HG03342 (cell line): Measurements from ENCODE around the gene SH3D21.
A peak's percentile ranks its signal among the peaks of the same experiment; 100 is the strongest.

Source experiments
- ATAC-seq: cut with Tn5 transposase; IDR thresholded peaks from one replicate; pipeline ENCODE4 v1.9.1; 2021; ENCODE audit warnings: mild to moderate bottlenecking, moderate library complexity; ENCODE audit not compliant: unreplicated experiment

Gene SH3D21

DNA sequence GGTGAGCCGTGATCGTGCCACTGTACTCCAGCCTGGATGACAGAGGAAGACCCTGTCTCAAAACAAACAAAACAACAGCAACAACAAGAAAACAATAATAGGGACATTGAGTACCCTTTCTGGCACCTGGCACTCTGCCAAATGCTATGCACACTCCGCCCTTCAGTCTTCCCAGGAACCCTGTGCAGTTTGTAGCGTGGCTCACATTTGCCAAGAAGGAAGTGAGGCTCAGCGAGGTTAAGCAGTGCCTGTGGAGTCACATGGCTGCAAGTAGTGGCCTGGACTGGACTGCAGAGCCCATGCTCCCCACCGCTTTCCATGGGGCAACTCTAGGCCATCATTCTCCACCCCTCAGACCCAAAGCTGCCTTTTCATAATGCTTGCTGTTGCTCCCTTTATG, 22.5 kb downstream of the SH3D21 start:
- no peak for ATAC-seq

DNA sequence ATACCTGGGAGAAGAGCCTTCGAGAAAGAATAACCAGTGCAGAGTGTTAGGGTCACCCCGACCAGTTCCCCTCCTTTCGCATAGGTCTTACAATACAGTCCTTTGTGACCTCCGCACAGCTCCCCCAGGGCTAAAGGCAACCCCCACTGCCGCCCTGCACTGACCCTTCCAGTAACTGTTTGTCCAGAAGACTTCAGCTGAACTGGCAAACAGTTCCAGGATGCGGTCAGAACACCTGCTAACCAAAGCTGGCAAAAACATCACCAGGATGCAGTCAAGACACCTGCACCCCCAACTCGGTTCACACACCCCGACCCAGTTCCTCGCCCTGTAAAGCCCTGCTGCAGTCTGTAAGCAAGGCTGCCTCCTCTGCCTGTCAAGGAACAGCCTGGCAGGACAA, 23.6 kb downstream of the SH3D21 start:
- no peak for ATAC-seq

GRCh38 chr1:36330940-36331339, 24.8 kb downstream of the SH3D21 start:
- no peak for ATAC-seq

DNA sequence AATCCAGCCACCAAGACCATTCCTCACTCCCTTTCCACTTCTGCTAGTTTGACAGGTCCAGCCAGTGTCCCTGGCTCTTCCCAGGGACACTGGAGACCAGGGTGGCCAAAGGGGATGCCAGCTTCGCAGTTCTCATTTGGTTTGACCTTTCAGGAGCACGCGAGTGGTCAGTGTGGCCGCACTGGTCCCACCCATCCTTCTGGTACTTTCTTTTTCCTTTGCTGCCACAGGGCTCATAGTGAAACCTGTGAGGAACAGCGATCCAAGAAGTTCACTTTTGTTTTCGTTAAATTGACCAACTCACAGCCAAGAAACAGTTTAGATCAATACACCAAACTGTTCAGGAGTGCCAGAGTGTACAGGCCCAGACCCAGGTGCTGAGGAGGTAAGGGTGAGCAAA, 31.7 kb downstream of the SH3D21 start:
- no peak for ATAC-seq

DNA sequence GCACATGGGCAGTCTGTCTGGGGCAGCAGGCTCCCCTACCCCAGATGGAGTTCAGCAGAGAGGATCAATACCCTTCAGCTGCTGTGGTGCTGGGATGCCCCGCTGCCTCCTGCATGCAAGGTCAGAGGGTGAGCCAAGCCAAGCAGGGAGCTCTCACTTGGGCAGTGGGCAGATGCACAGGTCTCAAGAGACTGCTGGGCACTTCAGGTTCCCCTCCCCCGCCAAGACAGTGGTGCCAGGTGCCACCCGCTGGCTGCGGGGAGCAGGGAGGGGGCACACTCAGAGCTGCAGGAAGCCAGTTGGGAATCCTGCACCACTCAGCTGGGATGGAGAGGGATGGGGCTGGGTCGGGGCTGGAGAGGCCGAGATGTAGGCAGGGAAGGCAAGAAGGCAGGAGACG, 33.0 kb downstream of the SH3D21 start:
- no peak for ATAC-seq

- no peak for ATAC-seq
These were observed 33.4 kb downstream of the SH3D21 start for GRCh38 chr1:36339615-36340014.

DNA sequence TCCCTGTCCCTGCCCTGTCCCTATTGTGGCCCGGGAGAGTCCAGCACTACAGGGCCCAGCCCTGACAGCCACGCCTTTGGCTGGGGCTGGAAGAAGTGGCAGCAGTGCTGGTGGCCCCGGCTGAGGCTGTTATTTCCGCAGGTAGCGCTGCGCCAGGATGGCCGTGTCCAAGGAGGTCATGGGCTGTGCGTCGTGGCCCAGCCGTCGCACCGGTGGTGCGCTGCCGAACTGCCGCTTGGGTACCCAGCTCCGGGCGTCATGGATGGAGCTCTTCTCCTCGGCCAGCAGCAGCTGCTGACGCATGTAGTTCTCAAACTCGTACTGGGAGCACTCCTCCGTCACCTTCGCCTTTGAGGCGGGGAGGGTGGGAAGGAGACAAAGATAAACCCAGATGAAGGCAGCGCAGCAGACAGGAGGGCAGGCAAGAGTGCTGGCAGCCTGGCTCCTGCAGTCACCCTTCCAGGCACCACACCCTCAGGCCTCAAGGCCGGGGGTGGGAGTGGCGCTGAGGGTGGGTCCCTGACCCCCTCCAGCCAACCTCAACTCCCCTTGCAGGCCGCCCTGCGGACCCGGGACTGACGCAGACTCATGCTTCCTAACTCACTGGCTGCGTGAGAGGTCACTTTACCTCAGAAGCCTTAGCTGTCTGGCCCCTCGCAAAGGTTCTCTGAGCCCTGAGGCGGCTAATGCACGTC, 35.6 kb downstream of the SH3D21 start:
- no peak for ATAC-seq

GRCh38 chr1:36342426-36343185, 36.4 kb downstream of the SH3D21 start:
- ATAC-seq: no peak

DNA sequence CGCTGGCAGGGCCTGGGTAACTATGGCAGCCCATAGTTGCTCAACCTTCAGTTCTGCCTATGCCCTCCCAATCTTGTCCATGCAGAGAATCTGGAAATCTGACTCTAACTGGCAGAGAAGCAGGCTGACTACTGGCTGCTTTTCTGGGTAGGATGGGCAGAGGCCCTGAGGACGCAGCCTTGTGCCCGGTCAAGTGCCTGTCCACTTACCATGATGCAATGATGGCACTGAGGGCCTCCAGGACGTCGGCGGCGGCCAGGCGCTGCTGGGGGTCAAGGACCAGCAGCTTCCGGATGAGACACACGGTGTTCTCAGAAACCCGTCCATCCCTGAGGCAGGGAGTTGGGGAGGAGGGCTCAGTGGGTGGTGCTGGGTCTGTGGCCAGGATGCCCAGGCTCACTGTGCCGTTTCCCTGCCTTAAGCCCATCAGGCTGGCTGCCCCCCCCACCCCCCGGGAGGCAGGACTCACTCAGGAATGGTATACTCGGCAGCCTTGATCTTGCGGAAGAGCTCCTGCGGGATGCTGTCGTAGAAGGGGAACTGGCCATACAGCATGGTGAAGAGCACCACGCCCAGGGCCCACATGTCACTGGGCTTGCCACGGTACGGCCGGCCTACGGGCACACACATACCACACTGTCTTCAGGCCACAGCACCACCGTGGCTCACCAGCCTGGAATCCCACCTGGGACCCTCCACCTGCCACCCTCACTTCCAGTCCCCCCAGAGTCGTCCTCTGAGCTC, 37.7 kb downstream of the SH3D21 start:
- no peak for ATAC-seq

DNA sequence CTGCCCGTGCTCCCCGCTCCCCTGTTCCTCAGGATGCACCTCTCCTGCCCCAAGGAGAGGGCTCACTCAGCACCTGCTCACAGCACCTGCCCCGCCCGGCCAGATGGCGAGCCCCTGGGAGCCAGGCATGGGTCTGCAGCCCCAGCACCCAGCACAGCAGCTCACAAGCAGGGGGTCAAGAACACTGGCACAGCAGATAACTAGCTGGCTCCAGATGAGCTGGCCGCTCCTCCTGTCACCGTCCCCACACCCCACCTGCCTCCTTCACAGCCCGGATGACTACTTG, 38.2 kb downstream of the SH3D21 start:
- ATAC-seq: no peak

DNA sequence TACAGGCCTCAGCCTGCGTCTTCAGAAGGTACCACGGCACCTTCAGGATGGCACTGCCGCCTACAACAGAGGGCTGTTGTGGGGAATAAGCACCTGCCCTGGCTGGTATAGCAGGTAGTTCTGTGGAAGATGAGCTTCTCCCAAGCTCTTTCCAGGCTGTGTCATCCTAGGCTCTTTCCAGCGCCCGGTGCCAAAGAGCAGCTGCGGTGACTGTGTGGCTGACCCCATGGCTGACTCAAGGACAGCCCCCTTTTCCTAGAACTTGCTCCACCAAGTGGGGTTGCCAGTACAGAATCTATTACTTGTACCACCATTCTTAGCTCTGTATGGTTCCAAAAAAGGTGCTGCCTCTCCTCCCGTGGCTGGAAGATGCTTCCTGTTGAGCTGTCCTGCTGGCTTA, 39.2 kb downstream of the SH3D21 start:
- ATAC-seq: no peak

GRCh38 chr1:36346741-36347370, 40.7 kb downstream of the SH3D21 start:
- no peak for ATAC-seq

DNA sequence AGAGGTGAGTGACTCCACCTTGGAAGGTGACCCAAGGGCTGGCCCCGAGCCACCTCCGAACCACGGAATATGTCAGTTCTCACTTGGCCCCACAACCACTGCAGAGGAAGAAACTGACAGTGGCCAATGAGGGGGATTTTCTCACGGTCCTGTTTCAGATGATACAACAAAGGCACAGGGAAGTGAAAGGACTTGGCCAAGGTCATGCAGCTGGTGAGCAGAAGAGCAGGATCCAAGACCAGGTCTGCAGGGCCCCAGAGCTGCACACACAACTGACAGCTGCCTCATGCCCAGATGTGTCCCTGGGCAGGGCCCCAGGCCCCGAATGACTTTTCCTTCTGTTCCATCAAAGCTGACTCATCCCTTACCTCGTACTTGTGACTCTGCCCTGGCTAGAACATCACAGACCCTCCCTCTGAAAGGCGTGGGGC, 43.1 kb downstream of the SH3D21 start:
- ATAC-seq: peak; percentile 83

DNA sequence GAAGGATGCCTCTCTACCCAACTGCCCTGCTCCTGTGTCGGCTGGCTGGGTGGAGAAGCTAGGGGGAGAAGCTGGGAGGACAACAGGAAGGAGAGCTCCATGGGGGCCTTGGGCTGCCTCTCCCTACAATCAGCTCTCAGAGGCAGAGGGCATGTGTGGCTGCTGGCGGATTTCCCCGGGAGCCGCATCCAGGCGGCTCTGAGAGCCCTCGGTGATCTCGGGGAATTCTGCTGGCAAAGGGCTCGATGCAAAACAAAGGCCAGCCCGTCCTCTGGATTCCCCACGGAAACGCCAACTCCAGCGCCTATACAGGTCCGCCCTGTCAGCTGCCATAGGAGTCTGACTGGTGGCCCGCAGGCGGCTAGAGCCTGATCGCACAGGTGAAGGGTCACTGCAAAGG, 43.7 kb downstream of the SH3D21 start:
- no peak for ATAC-seq

DNA sequence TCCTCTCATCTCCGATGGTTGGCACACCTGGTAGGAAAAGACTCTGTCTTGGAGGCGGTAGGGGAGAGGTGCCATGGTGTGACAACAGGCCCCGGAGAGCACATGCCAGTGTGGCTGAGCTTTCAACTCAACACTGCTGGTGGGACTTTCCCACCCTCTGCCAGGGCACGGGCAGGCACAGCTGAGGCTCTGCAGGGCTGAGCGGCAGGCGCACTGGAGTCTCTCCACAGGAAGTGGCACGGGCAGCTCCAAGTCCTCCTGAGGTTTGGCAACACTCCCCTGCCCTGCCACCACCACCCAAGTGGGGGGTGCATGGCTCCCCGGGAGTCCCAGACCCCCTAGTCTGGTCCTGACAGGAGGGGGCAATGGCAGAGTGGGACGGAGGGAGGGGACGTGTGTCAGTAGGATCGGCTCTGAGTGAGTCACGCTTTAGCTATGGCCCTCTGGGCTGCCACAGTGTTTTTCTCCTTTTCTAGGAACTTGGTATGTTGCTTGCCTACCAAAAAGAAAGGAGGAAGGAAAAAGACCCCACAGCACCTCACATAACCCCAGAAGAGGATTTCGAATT, 44.6 kb downstream of the SH3D21 start:
- ATAC-seq: no peak

- ATAC-seq: no peak
These were observed 45.2 kb downstream of the SH3D21 start for GRCh38 chr1:36351227-36351977.

DNA sequence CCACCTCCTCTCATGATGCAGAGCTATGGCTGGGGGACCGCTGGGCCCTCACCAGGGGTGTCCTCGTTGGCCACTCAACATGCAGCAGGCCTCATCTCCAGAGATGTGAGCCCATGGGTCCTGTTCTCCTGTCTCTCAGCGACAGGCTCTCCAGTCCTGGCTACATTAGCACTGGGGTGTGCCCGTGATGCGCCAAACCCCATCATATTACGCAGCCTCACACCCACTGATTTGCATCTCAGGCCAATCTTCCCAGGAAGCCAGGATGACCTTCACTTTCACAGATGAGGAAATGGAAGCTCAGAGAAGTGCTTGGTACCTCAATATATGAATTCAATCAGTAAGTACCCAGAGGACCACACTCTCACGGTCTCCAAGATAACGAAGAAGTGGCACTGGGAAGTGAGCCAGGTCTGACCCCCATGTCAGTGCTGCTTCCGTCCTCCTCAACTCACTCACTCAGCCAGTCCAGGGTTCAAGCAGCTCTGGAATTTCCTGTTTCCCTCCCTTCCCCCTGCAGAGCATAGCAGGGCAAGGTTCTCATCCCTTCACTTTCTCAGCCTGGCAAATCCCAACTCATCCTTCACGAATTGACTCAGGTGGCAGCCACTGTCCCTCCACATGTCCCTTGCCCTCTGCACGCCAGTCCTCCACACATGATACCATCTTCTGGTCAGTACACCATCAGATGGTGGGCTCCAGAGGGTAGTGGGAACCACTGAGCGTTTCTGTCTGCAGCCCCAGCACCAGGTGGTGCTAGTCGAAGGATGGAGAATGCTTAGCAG, 46.1 kb downstream of the SH3D21 start:
- no peak for ATAC-seq

DNA sequence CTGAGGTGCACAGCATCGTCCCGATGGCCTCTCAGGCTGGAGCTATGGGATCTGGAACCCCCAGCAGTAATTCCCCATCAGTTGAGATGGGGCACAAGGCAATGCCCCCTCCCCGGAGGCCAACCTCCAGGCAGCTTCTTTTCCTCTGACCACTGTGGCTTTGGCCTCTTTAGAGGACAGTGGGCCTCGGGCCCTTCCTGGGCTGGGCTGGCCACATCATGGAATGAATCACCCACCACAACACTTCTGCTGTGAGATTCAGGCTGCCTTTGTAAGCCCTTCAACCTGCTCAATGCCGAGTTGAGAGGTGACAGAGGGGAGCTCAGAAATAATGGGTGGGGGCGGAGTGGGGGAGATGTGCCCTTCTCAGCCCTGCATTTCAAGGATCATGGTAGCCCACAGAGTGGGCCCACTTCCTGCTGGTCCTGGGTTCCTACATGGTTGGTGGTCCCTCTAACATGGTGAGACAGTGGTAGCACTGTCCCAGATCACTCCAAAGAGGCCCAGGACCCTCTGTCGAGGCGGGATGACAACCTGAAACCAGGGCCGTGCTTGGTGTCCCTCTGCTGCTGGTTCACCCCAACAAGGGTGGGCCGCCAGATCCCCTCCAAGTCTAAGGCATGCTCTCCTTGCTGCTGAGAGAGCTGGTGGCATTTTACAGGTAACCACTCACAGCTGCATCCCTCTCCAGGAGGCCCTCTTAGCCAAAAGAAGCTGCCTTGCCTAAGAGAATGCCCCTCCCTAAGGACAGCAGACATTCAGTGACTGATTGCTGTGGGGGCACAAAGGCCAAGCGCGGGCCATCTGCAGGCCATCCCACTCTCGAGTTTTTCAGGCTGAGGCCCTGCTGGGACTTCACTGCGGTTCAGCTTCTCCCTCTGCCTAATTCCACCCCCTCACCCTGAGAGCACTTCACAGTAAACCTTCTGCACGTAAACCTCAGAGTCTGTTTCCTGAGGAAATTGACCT, 47.0 kb downstream of the SH3D21 start:
- ATAC-seq: no peak

DNA sequence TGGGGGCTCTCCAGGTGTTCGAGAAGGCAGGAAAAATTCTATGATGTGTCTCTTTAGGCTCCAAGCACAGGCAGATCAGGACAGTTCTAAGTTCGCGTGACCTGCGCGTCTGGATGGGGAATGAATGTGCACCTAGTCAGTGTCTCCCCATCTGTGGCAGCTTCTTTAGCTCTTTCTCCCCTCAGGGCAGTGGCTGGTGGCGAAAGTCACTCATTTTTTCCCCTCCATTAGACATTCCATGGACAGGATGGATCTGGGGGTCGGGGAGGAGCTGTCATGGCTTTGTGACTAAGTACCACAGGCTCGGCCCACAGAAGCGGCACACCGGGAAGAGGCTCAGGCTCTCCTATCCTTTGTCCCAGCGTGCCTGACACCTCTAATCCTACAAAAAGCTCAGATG, 48.3 kb downstream of the SH3D21 start:
- ATAC-seq: no peak
